D721Med (cell line): ENCODE data around the gene TBC1D8.

Experiments
- DNase-seq: peaks from one replicate; pipeline ENCODE4 v3.0.0; 2011; ENCODE audit warnings: low spot score; ENCODE audit not compliant: insufficient read length
- FAIRE-seq: peaks from 2 replicates; lab custom pipeline; 2011; peaks lifted over from hg19 to GRCh38; lab: Jason Lieb, UNC
- CTCF ChIP-seq: IDR thresholded peaks from 2 replicates; pipeline ENCODE4 v1.5.1; 2012; ENCODE audit warnings: mild to moderate bottlenecking, control low read depth; ENCODE audit not compliant: insufficient read depth; ENCODE audit errors: missing control alignments

TBC1D8 gene

GRCh38 chr2:101147062-101147461, 4.1 kb downstream of the TBC1D8 start:
- FAIRE-seq: no peak
- DNase-seq: no peak
- TF ChIP-seq CTCF: no peak

- no peak for FAIRE-seq
- TF ChIP-seq CTCF: no peak
- DNase-seq: no peak
Observed at GRCh38 chr2:101146535-101146934, 4.6 kb downstream of the TBC1D8 start.

DNA sequence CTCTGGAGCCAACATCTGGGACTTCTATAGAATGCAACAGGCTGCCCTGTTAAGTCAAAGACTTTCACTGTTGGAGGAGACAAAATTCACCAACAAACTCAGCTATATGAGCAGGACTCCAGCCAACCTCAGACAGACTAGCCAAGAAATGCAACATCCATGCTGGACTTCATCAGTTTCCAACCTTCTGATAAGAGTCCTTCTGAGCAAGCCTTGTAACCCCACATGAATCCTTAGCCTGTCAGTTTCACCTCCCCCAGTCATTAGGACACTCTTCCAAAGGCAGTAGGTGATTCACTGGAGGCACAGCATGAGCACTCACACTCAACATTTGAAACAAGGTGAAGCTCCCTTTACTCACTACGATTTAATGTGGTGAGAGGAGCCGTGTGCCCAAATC, 5.8 kb downstream of the TBC1D8 start:
- TF ChIP-seq CTCF: no peak
- FAIRE-seq: no peak
- no peak for DNase-seq

DNA sequence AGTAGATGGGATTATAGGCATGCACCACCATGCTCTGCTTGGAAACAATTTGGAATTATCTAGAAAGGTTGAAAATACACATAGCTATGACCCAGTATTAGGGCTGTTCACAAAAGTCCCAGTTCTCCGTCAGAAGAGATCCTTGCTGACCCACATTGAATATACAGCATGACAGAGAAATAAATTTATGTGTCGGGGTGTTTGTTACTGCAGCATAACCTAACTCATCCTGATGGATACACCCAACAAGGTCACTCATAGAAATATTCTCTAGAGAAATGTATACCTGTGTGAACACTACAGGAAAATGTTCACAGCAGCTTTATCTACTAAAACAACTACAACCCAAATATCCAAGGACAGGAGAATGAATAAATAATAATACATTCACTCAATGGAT, 9.0 kb downstream of the TBC1D8 start:
- no peak for TF ChIP-seq CTCF
- DNase-seq (no peak), FAIRE-seq (no peak)

DNA sequence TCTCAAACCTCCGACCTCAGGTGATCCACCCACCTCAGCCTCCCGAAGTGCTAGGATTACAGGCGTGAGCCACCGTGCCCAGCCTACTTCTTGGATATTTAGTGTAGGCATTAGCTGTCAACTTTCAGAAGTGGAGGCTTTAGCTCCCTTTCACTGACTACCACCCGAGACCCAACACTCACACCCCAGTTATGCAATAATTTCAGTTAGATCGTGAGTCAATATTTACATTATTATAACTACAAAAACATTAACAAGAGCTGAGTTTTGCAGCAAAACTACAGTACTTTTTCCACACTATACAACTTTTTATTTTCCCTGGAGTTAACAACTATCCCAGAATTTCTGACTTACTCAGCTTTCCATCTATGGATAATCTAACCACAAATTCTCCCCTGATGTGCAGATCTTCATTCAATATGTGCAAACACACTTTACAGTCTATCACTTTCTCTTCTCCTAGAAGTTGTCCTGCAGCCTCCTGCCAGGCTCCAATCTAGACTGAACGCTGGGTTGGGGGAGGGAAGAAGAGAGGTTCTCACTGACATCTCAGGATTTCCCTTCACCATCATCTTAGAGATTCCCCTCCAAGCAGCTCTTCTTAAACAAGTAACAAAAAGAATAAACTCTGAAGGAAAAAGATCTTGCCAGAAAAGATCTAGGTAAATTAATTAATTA, 10.1 kb downstream of the TBC1D8 start:
- FAIRE-seq (no peak), DNase-seq (no peak)
- TF ChIP-seq CTCF: no peak

- no peak for TF ChIP-seq CTCF
- no peak for FAIRE-seq
- no peak for DNase-seq
Observed at GRCh38 chr2:101140237-101140636, 10.9 kb downstream of the TBC1D8 start.

DNA sequence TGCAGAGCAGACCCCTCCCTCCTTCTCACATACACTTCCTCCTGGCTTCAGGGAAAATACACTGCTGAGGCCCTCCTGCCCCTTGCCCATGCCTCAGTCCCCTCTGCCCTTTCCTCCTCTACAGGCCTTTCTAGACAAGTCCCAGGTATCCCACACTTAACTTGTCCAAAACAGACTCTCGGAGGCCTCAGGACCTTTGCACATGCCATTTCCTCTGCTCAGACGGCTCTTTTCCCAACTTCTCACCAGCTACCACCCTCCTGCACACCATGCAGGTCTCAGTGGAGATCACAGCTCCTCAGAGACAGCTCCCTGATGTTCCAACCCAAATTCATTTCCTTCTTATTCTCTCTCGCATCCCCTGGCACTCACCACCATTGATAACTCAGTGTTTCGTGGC, 11.7 kb downstream of the TBC1D8 start:
- DNase-seq (no peak), FAIRE-seq (no peak)
- no peak for TF ChIP-seq CTCF
